ENCODE results near the gene ZNF324.

DNA sequence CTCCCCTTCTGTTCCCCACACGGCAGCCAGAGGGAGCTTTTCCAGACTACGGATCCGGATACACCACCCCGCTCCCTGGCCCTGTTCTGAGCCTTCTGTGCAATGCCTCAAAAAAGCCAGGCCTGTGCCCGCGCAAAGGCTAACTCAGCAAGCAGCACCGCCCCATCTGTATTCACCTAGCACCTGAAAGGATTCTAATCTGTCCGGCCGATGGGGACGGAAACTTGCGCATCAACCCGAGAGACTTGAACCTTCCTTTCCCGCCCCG is 52.1 kb downstream of the ZNF324 start:
- TF ChIP-seq, protein P1, sequence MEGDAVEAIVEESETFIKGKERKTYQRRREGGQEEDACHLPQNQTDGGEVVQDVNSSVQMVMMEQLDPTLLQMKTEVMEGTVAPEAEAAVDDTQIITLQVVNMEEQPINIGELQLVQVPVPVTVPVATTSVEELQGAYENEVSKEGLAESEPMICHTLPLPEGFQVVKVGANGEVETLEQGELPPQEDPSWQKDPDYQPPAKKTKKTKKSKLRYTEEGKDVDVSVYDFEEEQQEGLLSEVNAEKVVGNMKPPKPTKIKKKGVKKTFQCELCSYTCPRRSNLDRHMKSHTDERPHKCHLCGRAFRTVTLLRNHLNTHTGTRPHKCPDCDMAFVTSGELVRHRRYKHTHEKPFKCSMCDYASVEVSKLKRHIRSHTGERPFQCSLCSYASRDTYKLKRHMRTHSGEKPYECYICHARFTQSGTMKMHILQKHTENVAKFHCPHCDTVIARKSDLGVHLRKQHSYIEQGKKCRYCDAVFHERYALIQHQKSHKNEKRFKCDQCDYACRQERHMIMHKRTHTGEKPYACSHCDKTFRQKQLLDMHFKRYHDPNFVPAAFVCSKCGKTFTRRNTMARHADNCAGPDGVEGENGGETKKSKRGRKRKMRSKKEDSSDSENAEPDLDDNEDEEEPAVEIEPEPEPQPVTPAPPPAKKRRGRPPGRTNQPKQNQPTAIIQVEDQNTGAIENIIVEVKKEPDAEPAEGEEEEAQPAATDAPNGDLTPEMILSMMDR (IDR thresholded peaks at IDR 0.05): peak in 2 of 6 experiments; percentile 48 to 65
- TF ChIP-seq POLR2AphosphoS5 (IDR thresholded peaks at IDR 0.05): no peak

Data from upper lobe of left lung (tissue), 4 donors.